Smooth muscle cell (in vitro differentiated cells): Measurements from ENCODE around the gene PIPOX. TPM values are rescaled to one million over a fixed set of nuclear protein-coding genes. Genes with fewer than 3 reads are reported as not detected.

ENCODE experiments used
- DNase-seq: peaks from one replicate; lab custom pipeline; 2025; ENCODE audit not compliant: unreplicated experiment; lab: John Stamatoyannopoulos, UW
- H2AFZ ChIP-seq: fragments of 200-600 bp; sonication (generic); 2 replicates; pipeline ENCODE4 v1.6.0; 2016; ENCODE audit warnings: antibody characterized with exemption, low read depth, mild to moderate bottlenecking
- H3F3A ChIP-seq: fragments of 200-600 bp; sonication (generic); 2 replicates; pipeline ENCODE4 v1.6.0; 2017; ENCODE audit warnings: antibody characterized with exemption, low read depth
- H3K27ac ChIP-seq: fragments of 200-600 bp; sonication (generic); 2 replicates; pipeline ENCODE4 v1.5.1; 2016; ENCODE audit warnings: low read depth, mild to moderate bottlenecking
- H3K27me3 ChIP-seq: fragments of 200-600 bp; sonication (generic); 2 replicates; pipeline ENCODE4 v1.6.1; 2016; ENCODE audit warnings: low read depth, mild to moderate bottlenecking
- H3K36me3 ChIP-seq: fragments of 200-600 bp; sonication (generic); 2 replicates; pipeline ENCODE4 v1.5.1; 2016; ENCODE audit warnings: low read depth
- H3K4me1 ChIP-seq: fragments of 200-600 bp; sonication (generic); 2 replicates; pipeline ENCODE4 v1.5.1; 2016; ENCODE audit warnings: low read depth
- H3K4me2 ChIP-seq: fragments of 200-600 bp; sonication (generic); 2 replicates; pipeline ENCODE4 v1.6.0; 2016; ENCODE audit warnings: mild to moderate bottlenecking
- H3K4me3 ChIP-seq: fragments of 200-600 bp; sonication (generic); 2 replicates; pipeline ENCODE4 v1.5.1; 2016; ENCODE audit warnings: mild to moderate bottlenecking
- H3K79me2 ChIP-seq: fragments of 200-600 bp; sonication (generic); 2 replicates; pipeline ENCODE4 v1.6.0; 2016; ENCODE audit warnings: low read depth, mild to moderate bottlenecking
- H3K9ac ChIP-seq: fragments of 200-600 bp; sonication (generic); 2 replicates; pipeline ENCODE4 v1.6.0; 2016; ENCODE audit warnings: low read depth
- H3K9me3 ChIP-seq: fragments of 200-600 bp; sonication (generic); replicated peaks from 2 replicates; pipeline ENCODE4 v1.5.1; 2016; ENCODE audit warnings: low read depth
- H4K20me1 ChIP-seq: fragments of 200-600 bp; sonication (generic); 2 replicates; pipeline ENCODE4 v1.6.0; 2016; ENCODE audit warnings: low read depth
- CTCF ChIP-seq: fragments of 200-600 bp; sonication (generic); IDR thresholded peaks from 2 replicates; pipeline ENCODE4 v1.5.1; 2017; ENCODE audit warnings: borderline replicate concordance, mild to moderate bottlenecking, antibody characterized with exemption; ENCODE audit not compliant: insufficient read depth, poor library complexity, severe bottlenecking
- WGBS: methylation state at CpG from one replicate; pipeline ENCODE4 v1.1.7; 2016; ENCODE audit warnings: low lambda C conversion rate; 5-methylcytosine and 5-hydroxymethylcytosine counted together
- polyA plus RNA-seq: library from polyadenylated mRNA; unstranded; fragments of >200 nt; fragmentation: Nextera tagmentation; extraction: Ambion mirVana; gene quantifications from 2 replicates; pipeline ENCODE4 v1.2.1, GENCODE V29; 2016
- total RNA-seq: library from RNA; depleted of rRNA; stranded (reverse); fragments of >200 nt; gene quantifications from 2 replicates; pipeline ENCODE4 v1.2.3, GENCODE V29; 2014

The PIPOX gene
- total and polyA plus RNA-seq, 2 experiments from 2014 or later: 0.63 to 1.3 TPM

- Histone ChIP-seq H3K27me3 (no peaks in the 10 kb centered on the region), H3F3A (no peaks in the 10 kb centered on the region), H4K20me1 (no peaks in the 10 kb centered on the region), H3K36me3 (no peaks in the 10 kb centered on the region), H3K4me2 (no peak overlapping the region), H3K9ac (no peak overlapping the region), H3K79me2 (no peaks in the 10 kb centered on the region), H3K27ac (no peak overlapping the region), H3K4me3 (no peak overlapping the region), H3K4me1 (peaks cover 14% of the 10 kb centered on the region), H3K9me3 (no peaks in the 10 kb centered on the region), H2AFZ (no peak overlapping the region)
- no peak for TF ChIP-seq CTCF
- no peak for DNase-seq
- 85% methylated on average over 11 of the region's 11 CpGs for WGBS
These were observed 6.7 kb downstream of the PIPOX start for GRCh38 chr17:29049541-29050145.

GRCh38 chr17:29050176-29050575 lies 7.2 kb downstream of the PIPOX start:
- Histone ChIP-seq H3K4me2 (no peak overlapping the region), H3K27ac (no peak overlapping the region), H2AFZ (no peak overlapping the region), H3K4me1 (peaks cover 14% of the 10 kb centered on the region), H3K9me3 (no peaks in the 10 kb centered on the region), H3K36me3 (no peaks in the 10 kb centered on the region), H3F3A (no peaks in the 10 kb centered on the region), H3K4me3 (no peak overlapping the region), H3K79me2 (no peaks in the 10 kb centered on the region), H4K20me1 (no peaks in the 10 kb centered on the region), H3K9ac (no peak overlapping the region), H3K27me3 (no peaks in the 10 kb centered on the region)
- TF ChIP-seq CTCF: no peak
- DNase-seq: no peak
- WGBS: 87% methylated on average over 5 of the region's 5 CpGs

- Histone ChIP-seq H2AFZ (no peak overlapping the region), H3K9me3 (no peaks in the 10 kb centered on the region), H3K27ac (no peak overlapping the region), H3K79me2 (no peaks in the 10 kb centered on the region), H3K27me3 (no peaks in the 10 kb centered on the region), H3F3A (no peaks in the 10 kb centered on the region), H3K4me3 (no peak overlapping the region), H4K20me1 (no peaks in the 10 kb centered on the region), H3K4me1 (peaks cover 14% of the 10 kb centered on the region), H3K9ac (no peak overlapping the region), H3K36me3 (no peaks in the 10 kb centered on the region), H3K4me2 (no peak overlapping the region)
- no peak for DNase-seq
- 88% methylated on average over 12 of the region's 12 CpGs for WGBS
- no peak for TF ChIP-seq CTCF
These were observed 8.3 kb downstream of the PIPOX start for GRCh38 chr17:29051194-29051593.

GRCh38 chr17:29051731-29052130 lies 8.8 kb downstream of the PIPOX start:
- Histone ChIP-seq H3K27me3 (peaks cover 4% of the 10 kb centered on the region), H2AFZ (no peak overlapping the region), H3K4me2 (no peak overlapping the region), H3K4me1 (peaks cover 14% of the 10 kb centered on the region), H3K36me3 (no peaks in the 10 kb centered on the region), H3K9me3 (no peaks in the 10 kb centered on the region), H3F3A (no peaks in the 10 kb centered on the region), H3K4me3 (no peak overlapping the region), H3K27ac (no peak overlapping the region), H4K20me1 (no peaks in the 10 kb centered on the region), H3K79me2 (no peaks in the 10 kb centered on the region), H3K9ac (no peak overlapping the region)
- TF ChIP-seq CTCF: no peak
- DNase-seq: no peak
- whole genome bisulfite sequencing: 96% methylated on average over 6 of the region's 6 CpGs
